ENCODE results near the gene CCDC197.

Gene CCDC197

DNA sequence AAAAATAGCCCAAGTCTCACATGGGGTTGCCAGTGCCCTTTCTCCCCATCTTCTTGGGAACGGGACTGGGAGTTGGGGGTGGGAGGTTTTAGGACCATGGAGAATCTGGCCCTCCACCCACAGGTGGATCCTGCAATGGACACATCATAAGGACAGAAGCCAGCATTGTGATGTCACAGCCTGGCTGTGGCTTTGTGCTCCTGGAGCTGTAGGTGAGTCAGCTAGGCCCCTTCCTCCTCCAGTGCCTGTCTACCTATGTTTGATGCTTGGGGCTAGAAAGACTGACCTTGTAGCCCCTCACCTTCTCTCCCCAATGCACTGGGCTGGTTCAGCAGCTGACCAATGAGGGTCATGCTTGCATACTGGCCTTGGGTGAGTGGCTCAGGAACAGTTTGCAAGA lies at the start of gene CCDC197:
Gene CCDC197 (plus strand): TSS at position 220 of the 400 bp plus-strand sequence. CDS start 831 bp downstream, outside the sequence.
- DNase-seq: peak; percentile 46

DNA sequence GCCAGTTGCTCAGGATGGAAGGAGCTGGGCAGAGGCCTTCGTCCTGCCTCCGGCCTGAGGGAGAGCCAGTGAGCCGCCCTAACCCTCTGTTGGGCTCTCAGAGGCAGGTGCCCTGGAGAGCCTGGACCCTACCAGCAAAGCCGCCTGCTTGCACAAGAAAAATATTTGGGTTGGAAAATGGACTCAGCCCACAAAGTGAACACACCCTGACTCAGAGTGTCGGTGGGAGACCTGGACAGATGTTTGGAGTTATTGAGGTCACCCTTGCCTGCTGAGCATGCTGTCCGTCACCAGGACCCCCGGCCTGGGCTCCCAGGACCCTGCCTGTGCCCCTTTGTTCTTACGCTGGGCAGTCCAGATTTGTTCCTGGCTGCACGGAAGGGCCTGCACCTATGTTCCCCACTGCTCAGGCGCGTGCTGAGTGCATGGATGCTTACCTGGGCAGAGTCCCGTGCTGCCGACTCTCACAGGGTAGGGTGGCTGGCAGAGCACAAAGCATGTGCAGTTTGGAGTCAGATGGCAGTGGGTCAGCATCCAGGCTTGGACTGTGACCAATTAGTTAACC lies 47.5 kb upstream of the CCDC197 start:
- DNase-seq: no peak

DNA sequence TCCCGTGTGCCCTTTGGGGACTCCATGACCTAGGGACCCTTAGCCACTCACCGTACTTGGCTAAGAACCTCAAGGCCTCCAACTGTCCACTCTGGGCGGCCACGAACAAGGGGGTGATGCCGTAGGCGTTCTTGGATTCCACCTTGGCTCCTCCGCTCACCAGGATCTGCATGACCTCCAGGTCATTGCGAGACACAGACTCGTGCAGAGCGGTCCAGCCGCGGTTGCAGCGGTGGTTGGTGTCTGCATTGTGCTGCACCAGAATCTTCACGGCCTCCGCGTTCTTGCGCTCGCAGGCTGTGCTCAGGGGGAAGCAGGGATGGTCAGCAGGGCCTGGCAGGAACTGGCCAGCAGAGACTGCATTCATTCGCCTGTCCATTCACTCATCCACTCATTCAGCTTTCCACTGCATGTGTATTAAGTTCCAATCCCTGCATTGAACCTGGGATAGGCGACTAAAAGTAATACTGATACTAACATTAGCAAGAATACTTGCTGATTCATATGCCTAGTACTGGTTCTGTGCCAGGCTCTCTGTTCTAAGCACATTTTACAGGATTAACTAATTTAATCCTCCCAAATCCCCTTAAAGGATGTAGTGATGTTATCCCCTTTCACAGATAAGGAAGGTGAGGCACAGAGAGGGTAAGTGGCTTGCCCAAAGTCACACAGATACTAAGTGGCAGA lies 46.0 kb upstream of the CCDC197 start:
- no peak for DNase-seq

DNA sequence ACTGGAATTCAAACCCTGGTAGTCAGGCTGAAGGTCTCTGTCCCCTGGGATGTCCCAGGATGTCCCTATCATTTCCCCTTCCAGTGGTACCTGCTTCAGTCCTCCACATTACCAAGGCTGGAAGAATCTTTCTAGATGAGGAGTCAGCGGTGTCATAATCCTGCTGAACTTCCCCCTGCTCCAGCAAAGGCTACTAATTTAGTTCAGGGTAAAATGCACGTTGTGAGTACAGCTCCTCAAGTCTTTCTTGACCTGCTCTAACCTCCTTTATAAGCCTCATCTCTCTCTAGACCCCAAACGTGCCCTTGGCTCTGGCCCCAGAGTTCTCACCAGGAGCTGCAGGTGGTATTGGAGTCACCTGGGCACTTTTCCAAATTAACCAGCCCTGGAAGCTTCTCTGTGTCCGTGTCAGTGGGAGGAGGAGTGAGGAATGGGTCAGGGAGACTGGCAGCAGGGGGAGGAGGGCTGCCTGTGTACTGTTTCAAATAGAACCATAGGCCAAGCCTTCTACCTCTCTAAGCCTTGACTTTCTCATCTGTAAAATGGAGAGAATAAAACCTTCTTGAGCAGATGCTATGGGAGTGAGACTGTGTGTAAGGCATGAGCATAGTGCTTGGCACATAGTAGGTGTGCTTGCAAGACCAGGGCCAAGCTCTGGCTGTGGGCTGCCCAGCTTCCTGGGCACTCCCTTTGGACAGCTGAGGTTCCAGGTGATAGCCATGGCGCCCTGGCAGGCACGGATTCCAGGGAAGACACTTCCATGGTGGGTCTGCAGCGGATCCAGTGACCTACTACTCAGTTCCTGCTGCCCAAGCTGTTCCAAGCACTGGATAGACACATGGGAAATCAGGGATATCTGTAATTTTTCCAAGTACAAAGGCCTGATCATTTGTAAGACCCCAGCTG lies 45.2 kb upstream of the CCDC197 start:
- DNase-seq: no peak

DNA sequence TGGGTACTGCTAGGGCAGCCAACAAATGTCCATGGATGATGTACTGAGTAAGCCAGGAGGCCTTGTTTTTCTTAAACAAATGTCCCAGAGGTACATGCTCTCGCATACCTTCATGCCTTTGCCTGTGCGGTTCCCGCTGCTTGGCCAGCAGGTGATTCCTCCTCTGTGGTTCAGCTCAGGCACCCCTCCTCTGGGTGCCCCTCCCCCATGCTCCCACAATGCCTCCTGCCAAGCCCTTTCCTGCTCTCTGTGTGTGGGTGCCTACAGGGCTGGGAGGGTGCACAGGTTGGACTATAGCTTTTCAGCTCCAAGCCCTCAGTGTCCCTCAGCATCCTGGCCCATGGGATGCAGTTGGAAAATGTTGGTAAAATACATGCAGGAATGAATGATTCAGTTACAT lies 44.3 kb upstream of the CCDC197 start:
- no peak for DNase-seq

DNA sequence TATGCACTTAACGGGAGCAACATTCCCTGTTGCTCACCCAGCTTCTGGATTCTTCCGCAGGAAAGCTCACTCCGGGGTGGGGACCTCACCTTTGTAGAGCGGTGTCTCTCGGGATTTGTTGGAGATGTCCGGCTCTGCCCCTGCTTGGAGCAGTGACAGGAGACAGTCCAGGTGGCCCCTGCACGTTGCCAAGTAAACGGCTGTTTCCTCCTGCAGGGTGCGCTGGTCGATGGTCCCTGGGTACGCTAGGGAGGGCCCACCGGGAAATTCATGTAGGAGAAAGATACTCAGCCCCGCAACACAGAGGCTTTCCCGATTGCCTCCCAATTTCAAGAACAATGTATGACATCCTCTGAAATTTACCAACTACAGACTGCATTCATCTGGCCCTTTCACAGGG lies 43.8 kb upstream of the CCDC197 start:
- no peak for DNase-seq

DNA sequence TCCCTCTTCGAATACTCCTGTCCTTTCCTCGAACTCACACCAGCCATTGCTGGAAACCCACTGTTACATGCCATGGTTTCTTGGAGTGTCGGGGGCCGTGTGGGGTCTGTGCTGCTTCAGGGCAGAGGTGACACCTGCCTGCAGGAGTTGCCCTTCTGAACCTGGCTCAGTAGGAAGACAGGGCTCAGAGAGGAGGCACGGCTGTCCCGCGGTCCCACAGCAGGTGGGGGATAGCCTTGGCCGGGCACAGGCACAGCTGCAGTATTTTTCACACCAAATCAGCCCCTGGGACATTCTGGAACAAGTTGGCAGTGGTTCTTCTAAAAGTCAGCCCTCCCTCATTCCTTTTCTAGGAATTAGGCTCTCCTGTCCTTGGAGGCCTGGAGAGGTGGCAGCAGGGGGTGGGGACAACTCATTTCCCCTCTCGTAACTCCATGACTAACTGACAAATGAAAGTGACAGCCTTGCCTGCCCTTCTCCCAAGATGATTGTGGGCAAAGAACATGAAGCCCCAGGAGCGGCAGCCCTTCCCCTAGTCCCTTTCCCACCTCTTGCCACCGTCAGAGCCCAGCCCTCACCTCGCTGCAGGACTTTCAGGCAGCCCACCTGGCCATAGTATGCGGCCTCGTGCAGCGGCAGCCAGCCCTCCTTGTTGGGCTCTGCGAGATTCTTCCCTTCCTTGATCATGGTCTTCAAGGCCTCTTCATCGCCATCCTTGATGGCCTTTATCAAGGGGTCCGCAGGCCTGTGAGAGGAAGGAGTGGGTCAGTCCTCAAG lies 43.2 kb upstream of the CCDC197 start:
- DNase-seq: no peak

DNA sequence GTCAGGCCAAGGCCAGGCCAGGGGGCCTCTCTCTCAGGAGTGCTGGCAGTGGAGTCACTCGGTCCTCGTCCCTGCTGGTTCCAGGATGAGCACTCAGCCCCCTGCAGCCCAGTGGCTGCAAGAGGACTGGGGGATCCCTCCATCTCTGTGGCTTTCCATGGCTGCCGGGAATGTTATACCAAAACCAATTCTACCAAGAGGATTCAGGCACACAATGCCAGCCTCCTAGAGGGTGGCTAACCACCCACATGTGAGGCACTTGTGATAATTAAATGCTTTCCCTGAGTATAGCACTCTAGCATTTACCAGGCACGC lies 42.6 kb upstream of the CCDC197 start:
- DNase-seq: no peak

DNA sequence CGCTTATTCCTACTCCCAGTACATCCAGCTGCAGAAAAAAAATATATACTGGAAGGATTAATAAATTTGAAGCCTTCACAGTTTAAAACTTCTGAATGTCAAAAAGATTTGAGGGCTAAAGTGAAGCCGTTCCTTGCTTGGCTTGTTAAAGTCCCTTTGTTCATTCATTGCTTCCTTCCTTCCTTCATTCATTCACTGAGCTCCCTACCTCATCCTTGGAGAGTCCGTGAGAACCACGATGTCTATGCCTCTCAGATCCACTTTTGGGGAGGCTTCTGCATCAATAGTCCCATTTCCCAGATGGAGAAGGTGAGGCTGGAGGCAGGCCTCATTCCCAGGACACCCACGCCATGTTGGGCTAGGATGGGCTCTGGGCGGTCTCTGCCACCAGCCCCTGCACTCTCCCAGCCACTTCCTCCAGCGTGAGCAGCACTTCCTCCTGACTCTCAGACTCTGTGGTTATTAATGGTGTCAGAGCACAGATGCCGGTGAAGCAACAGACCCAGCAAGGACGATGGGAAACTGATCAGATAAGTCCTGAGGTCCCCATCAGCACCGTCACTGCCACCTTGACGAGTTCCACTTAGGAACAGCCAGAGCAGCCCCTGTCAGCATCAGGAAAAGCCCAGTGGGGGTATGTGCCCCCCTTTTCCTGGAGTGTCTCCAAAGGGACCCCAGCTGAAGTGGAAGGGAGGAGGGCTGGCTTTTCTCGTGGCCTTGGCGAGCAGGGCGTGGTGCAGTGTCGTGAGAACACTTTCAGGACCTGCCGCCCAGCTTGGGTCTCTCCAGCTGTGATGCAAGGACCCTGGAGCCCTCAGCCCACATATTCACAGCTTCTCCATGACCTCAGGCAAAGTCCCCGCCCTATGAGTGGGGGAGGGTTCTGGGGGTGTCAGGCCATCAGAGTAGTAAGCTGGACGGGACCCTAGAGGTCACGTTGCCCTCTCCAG lies 41.9 kb upstream of the CCDC197 start:
- peak; percentile 56 for DNase-seq

DNA sequence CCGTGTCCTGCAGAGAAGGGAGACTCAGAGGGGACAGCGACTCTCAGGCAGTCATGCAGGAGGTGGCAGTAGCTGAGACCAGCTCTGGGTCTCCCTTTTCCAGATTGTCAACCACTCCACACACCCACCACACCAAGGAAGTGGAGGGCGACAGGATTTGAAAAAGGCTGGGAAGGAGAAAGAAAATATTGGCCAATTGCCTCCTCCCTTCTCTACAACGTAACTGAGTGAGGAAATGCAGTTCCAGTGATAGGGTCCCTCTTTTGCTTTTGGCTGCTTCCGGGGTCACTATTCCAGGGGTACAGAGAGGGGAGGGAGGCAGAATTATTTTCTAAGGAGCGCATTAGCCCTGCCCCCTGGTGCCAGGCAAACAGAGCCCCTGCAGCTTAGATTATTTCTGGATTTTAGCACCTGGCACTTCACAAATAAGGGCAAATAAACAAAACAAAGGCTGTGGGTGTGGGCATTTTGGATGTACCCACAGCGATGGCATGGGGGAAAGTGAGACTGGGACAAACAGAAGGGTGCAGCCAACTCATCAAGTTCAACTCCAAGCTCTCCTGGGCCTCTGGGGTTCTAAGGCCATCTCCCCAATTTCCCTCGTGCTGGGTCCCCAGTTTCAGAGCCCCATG lies 41.1 kb upstream of the CCDC197 start:
- no peak for DNase-seq

DNA sequence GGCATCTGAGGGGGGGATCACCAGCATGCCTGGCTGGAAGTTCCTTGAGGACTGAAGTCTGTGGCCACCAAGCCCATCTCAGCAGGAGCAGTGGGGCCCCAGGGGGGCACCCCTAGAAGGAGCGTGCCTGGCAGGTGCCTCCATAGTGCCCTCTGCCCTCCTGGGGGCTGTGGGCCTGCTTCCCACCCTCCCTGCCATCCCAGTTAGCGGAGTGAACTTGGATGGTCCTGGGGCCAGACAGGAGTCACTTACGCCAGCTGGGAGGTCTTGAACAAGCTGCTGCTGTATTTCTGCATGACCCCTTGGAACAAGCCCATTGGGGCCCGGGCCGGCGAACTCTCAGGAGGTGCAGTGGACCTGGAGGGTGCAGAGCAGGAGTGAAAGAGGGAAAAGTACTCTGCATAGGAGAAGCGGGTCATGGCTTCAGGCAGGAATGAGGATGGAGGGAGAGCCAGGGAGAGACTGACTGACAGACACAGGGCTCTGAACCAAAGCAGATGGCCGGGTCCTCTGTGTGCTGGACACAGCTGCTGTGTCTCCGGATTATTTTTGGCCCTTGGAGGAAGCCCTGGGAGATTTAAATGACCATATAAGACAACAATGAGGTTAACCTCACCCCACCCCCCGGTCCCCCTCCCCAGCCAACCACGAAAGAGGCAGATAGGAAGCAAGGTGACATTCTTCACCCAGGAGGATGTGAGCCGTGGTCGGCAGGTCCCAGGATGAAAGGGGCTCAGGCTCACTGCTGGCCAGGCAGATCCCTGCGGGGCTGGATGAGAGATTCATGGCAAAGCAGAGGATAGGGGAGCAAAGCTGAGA lies 40.4 kb upstream of the CCDC197 start:
- DNase-seq: no peak

DNA sequence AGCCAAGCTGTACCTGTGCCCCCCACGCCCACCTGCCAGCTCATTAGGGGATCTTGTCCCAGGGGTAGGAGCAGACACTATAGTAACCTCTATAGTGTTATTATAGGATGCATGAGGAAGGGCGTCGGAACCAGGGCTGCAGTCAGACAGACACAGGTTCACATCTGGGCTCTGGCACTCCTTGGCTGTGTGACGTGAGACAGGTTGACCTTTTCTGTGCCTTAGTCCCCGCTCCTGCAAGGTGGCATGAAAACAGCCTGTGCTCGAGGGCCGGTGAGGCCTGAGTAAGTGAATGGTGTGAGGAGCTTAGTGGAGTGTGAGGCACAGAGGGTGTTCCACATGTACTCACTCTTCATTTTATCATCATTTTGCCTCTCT lies 39.8 kb upstream of the CCDC197 start:
- DNase-seq: no peak

DNA sequence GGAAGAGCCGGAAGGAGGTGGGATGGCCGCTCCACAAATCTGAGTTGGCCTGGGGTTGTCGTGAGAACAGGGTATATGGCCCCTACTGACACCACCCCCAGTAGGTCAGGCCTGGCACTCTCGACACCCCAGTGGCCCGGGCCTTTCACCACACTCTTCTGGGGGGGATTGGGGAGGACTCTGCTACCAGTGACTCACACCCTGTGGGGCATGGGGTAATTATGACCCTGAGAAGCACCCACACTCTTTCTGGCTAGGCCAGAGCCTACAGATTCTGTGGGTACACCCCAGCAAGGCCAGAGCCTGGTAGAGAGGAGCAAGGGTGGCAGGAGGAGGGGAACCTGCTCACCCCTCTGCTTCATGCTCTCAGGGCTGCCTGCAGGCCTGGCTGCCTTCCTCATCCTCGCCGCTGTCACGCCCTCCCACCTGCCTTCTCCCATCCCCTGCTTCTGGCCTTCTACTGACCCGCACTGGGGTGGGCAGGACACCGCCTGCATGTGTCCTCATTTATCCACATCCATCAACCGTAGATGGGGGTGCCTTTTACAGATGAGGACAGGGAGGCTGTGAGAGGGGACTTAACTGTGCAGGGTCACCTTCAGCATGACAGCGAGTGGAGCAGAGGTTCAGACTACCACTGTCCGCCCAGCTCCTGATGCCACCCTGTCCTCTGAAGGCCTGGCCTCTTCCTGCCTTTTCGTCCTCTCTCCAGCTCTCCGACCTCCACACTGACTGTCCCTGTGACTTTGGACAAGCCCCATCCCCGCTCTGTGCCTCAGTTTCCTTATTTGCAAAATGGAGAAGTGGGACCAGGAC lies 39.1 kb upstream of the CCDC197 start:
- DNase-seq: no peak

DNA sequence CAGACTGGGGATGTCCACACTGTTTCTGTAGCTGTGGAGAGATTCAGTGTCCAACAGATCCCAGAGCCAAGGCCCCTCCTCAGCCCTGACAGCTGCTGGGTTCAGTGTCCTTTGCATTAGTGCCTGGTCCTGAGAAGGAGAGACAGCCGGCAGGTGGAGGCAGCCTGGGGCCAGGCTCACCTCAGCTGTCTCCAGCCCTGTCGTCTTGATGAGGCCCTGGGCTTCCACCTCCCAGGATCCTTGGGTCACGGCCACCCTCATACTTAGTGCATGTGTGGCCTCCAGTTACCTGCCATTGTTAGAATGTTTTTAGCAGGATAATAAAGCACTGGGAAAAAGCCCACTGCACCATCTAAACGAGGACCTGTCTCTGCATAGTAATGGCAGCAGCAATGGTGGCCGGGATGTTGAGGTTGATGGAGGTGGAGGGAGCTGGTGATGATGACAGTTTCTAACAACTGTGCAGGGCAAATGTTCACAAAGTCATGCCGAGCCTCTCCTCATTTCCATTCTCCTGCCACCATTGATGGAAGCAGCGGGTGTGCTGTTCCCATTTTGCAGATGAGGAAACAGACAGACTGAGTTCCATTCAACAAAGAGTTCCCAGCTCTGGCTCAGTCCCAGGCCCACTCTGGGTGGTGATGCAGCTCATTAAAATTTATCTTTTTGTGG lies 38.4 kb upstream of the CCDC197 start:
- no peak for DNase-seq

DNA sequence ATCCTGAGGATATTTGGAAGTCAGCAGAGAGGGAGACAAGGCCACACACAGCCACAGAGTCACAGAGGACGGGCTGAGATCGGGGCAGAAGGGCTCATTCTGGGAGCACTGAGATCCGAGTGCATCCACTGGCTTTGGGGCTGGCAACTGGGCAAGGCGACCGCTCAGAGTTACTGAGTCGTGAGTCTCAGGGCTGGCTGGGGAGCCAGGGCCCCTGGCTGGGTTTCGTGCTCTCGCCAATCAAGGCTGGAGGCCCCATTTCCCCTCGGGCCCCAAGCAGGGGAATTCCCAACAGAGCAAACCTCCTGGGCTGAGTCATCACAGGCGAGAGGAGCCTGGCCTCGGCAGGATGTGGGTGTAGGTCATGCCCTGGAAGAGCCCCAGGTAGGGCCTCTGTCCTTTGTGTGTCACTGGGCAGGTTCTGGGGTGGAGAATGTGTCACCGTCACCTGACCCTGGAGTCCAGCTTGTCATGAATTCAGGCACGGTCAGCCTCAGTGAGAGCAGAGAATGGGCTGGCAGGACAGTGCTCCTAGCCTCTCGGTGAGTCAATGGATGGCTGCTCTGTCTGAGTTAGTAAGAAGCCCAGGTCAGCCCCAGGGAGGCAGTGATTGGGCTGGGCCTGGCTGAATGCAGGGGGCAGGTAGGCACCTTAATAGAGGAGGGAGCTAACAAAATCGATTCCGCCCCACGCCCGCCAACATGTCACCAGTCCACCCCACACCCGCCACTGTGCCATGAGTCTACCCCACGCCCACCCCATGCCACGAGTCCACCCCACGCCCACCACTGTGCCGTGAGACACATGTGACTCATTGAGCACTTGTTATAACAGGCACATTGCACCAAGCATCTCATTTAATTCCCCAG lies 37.6 kb upstream of the CCDC197 start:
- DNase-seq: peak; percentile 97

DNA sequence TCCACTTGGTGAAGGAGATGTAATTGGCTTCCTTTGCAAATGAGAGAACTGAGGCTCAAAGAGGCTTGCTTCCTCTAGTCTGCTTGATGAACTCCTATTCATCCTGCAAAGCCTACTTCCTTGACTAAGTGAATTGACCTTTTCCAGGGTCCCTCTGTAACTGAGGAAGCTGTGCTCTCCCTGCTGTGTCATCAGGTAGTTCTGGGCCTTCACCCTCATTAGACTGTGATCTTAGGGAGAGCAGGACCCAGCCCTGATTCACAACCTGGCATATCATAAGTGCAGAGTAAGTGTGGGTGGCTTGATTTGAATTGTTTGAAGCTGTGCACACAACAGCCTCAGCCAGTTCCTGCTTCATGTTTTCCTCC lies 37.0 kb upstream of the CCDC197 start:
- peak; percentile 69 for DNase-seq

DNA sequence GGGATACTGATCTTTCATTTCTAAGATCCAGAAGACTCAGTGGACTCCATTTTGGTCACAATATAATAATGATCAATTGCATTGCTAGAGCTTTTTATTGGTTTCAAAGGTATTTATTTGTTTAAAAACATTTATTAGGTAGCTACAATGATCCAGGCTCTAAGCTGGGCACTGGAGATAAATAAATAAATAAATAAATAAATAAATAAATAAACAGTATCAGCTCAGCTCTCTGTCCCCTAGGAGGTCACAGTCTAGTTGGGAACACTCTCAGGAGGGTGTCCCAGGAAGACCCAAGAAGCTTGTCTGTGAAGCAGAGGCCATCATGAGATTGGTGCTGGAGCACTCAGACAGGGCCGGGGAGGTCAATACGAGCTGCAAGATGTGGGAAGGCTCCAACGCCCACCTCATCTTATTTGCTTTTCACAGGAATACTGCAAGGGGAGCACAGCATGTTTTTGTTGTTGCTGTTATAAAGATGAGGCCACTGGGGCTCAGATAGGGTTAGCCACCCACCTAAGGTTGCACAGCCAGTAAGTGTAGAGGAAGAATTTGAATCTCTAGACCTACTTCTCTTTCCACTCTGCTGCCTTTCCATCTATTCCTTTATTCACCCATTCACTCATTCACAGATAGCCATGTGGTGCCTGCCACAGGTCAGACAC lies 36.2 kb upstream of the CCDC197 start:
- no peak for DNase-seq

DNA sequence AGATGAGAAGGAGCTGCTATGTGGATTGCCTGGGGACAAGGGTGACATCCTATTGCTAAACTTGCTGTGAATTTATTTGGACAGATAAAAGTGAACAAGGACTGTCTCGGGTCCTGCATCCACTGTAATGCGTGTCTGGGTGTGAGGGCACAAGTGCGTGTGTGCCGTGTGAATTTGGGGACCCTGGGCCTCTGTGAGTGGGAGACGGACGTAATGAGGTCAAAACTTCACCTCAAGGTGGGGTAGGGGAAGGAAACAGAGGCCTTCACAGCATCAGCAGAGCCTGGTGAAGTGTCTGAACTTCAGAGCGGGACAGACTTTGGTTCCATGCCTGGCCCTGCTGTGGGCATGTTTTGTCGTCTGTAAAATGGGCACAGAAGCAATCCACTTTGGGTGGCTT lies 35.5 kb upstream of the CCDC197 start:
- DNase-seq: no peak
